A549 treated with Mapracorat at 1 μM for 4 hours (cell line): ENCODE data around the gene UTP25. TPM values are rescaled to one million over a fixed set of nuclear protein-coding genes. Genes with fewer than 3 reads are reported as not detected.

Source experiments
- total RNA-seq: library from RNA; stranded (reverse); fragments of 200-300 nt; extraction: Qiagen RNA extraction; gene quantifications from 5 replicates; pipeline ENCODE4 v1.2.3, GENCODE V29; 2022

Gene UTP25
- 10.1 to 11.5 TPM (median 11.0 TPM) in 5 replicates for total RNA-seq

DNA sequence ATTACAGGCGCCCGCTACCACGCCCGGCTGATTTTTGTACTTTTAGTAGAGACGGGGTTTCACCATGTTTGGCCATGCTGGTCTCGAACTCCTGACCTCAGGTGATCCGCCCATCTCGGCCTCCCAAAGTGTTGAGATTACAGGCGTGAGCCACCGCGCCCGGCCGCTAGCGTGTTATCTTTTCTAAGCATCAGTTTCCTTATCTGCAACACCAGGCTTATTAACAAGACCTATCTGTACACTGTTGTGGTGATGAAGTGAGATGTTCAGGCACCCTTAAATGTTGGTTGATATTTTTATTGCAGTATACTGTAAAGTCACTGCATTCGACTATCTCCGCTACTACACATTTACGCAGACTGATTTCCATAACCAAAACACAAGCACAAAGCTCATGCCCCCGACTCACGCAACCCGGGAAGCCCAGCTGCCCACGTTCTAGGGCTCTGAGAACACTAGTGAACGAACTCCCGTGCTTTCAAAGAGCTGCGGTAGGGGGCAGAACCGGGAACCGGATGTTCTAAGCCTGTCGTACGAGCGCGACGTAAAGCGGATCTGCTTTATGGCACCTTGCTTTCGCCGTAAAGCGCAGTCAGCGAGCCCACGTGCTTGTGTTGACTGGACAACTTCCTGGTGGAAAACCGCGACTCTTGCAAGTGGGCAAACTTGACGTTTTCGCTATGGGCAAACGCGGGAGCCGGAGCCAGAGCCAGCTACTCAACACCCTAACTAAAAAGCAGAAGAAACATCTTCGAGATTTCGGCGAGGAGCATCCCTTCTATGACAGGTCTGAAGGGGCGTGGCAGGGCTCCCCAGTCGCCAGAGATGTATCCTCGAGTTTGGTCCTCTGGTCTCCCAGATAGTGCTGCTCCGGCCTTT, at the start of gene UTP25:
UTP25 (plus strand) TSS at position 589 of the 879 bp plus-strand sequence; CDS start at position 681, 92 bp downstream.

DNA sequence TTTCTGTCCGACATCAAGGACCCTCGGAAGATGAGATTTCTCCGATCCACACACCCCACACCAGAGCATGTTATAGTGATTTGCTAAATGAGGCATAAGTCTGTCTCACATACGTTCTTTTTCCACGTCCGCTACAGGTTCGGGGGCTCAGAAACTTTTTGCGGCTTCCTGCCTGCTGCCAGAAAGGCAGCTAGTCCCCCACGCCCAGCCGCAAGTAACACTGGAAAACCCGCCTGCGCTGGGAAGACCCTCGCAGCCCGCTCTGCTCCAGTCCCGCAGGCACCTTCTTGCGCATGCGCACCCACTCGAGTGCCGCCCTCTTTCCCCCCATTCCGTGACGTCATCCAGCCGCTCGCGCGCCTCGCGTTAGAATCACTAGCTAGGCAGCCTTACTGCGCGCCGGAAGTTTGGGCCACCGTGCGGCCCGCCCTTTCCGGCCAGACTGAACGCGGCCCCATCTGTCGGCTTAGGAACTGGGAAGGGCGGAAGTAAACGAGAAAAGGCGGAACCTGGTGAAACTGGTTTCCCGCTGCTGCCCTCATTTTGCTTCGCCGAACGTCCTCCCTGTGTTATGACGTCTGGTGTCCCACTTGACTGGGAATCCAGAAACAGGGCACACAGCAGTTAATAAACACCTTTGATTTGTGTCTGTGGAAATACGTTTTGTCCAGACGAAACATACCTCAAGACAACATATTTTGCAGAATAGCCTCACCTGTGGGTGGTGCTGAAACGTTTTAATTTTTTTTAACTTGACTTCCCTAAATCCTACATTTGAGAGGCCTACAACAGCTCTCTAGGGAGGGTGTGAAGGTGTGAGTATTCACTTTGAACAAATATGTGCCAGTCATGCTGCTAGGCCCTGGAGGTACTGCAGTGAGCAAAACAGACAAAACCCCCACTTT, 43.3 kb upstream of the UTP25 start, which contains the start of gene C1orf74:
C1orf74 (minus strand) TSS at position 295 of the 905 bp plus-strand sequence. CDS start 925 bp downstream, outside the sequence.

GRCh38 chr1:209805875-209806760, 21.7 kb upstream of the UTP25 start, which contains the start of gene IRF6:
Gene IRF6, minus strand, starts transcription at chr1:209806142. Its CDS starts 4,729 bp downstream, at chr1:209801413.

Other genes with a start within 250 kb of the UTP25 start
- gene CAMK1G, start 244.3 kb upstream of the UTP25 start, total RNA-seq = 0.17 to 0.36 TPM (median 0.27 TPM) in 5 replicates
- 16.9 to 24.8 TPM (median 20.5 TPM) in 5 replicates for gene LAMB3, start 175.5 kb upstream of the UTP25 start, total RNA-seq
- gene G0S2, start 152.6 kb upstream of the UTP25 start, total RNA-seq = 3.1 to 5.5 TPM (median 4.0 TPM) in 5 replicates
- gene HSD11B1, start 123.1 kb upstream of the UTP25 start, total RNA-seq = 0.39 to 0.63 TPM (median 0.43 TPM) in 5 replicates
- gene TRAF3IP3, start 71.9 kb upstream of the UTP25 start, total RNA-seq = not detected in 5 replicates
- gene C1orf74, start 43.4 kb upstream of the UTP25 start, total RNA-seq = 1.4 to 1.8 TPM (median 1.4 TPM) in 5 replicates
- gene IRF6, start 21.8 kb upstream of the UTP25 start, total RNA-seq = 0.14 to 0.22 TPM (median 0.18 TPM) in 5 replicates
- gene SYT14, start 110.2 kb downstream of the UTP25 start, total RNA-seq = 0.05 to 0.10 TPM (median 0.08 TPM) in 4 of 5 replicates, not detected in the other